Stimulated activated naive B cell treated with anti-CD40 and anti-IgM and Interleukin-4, amounts not matched to agents 10 μg/mL and 1 μg/mL and 100 μg/mL, for 72 hours (primary cell): Measurements from ENCODE around the gene UBE2R2.
"Not testable (repeated sequence)": the region's sequence is repeated elsewhere in the genome, so short reads cannot be mapped to it uniquely, and the experiment has no call there.

Experiments
- ATAC-seq, 2 donors: fragments of 150-1000 bp; cut with Tn5 transposase; replicated peaks; 2 replicates each; pipeline ENCODE4 v1.10.0; 2021; ENCODE audit warnings: moderate library complexity in 1 of 2
- DNase-seq: peaks from one replicate; pipeline ENCODE4 v3.0.0; 2021
- H3K27ac Mint-ChIP-seq: one replicate; pipeline ENCODE4 v1.8.0; 2022; ENCODE audit warnings: mild to moderate bottlenecking, mixed read lengths
- H3K27me3 Mint-ChIP-seq, 2 donors: one replicate each; pipeline ENCODE4 v1.8.0; 2022; ENCODE audit warnings: mixed read lengths in 2 of 2
- H3K36me3 Mint-ChIP-seq, 2 donors: one replicate each; pipeline ENCODE4 v1.8.0; 2022; ENCODE audit warnings: mixed read lengths in 2 of 2, mild to moderate bottlenecking in 1 of 2
- H3K4me1 Mint-ChIP-seq, 2 donors: one replicate each; pipeline ENCODE4 v1.8.0; 2022; ENCODE audit warnings: mixed read lengths in 2 of 2, mild to moderate bottlenecking in 1 of 2
- H3K4me3 Mint-ChIP-seq, 2 donors: one replicate each; pipeline ENCODE4 v1.8.0; 2022; ENCODE audit warnings: mild to moderate bottlenecking in 2 of 2, mixed read lengths in 2 of 2, moderate library complexity in 1 of 2
- H3K9me3 Mint-ChIP-seq, 2 donors: one replicate each; pipeline ENCODE4 v1.8.0; 2022; ENCODE audit warnings: mixed read lengths in 2 of 2, mild to moderate bottlenecking in 1 of 2

The UBE2R2 gene

DNA sequence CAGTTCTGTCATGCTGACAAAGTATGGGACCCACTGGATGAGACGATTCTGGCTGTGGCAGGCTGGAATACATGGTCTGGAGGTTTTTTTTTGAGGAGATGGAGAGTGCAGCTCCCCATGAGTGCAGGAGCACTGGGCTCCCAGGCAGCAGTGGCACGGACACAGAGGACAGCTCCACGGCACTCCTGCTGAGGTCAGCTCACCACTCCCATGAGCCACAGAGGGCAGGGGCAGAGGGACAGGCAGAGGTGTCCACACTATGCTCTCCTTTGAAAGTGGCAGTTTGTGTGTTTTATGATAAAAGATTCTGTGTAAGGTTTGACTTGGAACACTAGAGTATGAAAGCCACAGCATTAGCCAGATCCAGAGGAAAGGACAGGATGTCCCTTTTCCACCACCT, 114.4 kb downstream of the UBE2R2 start:
- Mint-ChIP-seq H3K9me3 (no peaks in the 10 kb centered on the region), H3K4me1 (no peaks in the 10 kb centered on the region), H3K36me3 (peaks cover 64 to 79% of the 10 kb centered on the region in 2 donors), H3K27ac (no peak overlapping the region), H3K4me3 (no peak overlapping the region), H3K27me3 (no peaks in the 10 kb centered on the region)
- ATAC-seq, result no peak
- DNase-seq, result no peak

GRCh38 chr9:33932078-33932807, 115.3 kb downstream of the UBE2R2 start:
- Mint-ChIP-seq H3K9me3 (no peaks in the 10 kb centered on the region), H3K36me3 (peaks cover 64 to 79% of the 10 kb centered on the region in 2 donors), H3K27ac (peak overlapping the region; percentile 80), H3K4me3 (no peak overlapping the region), H3K27me3 (no peaks in the 10 kb centered on the region), H3K4me1 (no peaks in the 10 kb centered on the region)
- DNase-seq (no peak), ATAC-seq (no peak)

DNA sequence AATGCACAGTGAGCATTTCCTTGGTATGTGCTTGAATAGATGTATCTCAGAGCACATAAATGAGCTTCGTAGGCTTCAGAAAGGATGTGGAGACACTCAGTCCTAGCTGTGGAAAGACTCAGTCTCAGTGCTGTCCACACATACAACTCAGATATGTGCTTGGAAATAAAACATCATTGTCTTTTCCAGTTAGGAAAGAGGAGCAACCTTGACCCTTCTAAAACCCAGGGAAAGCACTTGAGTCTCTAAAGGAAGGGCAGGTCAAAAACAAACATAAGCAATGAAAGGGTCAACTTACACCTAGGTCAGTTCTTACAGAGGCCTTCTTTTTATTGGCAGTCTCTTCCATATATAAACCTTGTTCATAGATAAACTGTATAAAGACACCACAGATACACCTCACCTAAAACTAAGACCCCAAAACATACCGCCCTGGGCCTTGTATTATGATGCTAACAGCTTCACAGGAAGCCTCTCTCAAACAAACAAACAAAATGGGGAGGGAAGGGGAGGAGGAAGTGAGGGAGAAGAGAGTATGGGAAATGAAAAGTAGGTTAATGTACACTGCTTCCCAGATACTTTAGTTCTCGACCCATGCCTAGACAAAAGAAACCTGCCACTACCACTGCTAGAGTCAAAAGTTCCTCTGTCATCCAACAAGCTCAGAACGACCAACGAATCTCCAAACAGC, 117.4 kb downstream of the UBE2R2 start:
- no peaks in the 10 kb centered on the region for H3K4me1 Mint-ChIP-seq
- peaks cover 58 to 70% of the 10 kb centered on the region in 2 donors for H3K36me3 Mint-ChIP-seq
- no peak overlapping the region for H3K4me3 Mint-ChIP-seq
- H3K27ac Mint-ChIP-seq, result no peak overlapping the region
- no peaks in the 10 kb centered on the region for H3K27me3 Mint-ChIP-seq
- no peaks in the 10 kb centered on the region for H3K9me3 Mint-ChIP-seq
- ATAC-seq (no peak), DNase-seq (no peak)

DNA sequence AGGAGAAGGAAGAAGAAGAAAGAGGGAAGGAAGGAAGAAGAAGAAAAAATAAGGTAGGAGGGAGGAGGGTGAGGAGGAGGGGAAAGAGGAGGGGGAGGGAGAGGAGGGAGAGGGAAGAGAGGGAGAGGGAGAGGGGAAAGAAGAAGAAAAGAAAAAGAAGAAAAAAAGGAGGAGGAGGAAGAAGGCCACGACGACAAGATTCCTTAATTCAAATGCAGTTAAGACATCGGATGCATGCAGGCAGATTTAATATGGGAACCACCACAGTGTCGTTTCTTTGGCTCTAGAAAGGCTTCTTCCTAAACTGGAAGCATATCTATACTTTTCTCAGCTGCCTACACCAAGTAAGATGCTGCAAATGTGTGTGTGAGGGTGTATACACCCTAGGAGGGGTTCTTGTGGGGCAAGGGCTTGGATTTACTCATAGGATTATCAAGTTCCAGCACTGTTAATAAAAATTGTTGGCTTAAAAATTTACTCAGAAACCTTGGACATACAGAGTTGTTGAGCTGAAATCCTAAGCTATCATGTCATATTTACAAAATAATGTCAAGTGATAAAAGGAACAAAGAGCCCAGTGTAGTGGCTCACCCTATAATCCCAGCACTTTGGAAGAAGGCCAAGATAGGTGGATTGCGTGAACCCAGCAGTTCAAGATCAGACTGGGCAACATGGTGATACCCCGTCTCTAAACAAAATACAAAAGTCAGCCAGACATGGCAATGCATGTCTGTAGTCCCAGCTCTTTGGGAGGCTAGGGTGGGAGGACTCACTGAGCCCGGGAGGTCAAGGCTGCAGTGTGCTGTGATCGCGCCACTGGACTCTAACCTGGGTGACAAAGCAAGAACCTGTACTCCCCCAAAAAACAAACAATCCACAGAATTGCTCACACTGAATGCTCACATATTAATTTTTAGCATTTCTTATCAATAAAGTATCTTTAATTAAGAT, 123.2 kb downstream of the UBE2R2 start:
- no peak for ATAC-seq
- H3K36me3 Mint-ChIP-seq, result peaks cover 46 to 63% of the 10 kb centered on the region in 2 donors
- DNase-seq, result no peak
- no peak overlapping the region for H3K27ac Mint-ChIP-seq
- H3K4me3 Mint-ChIP-seq, result no peak overlapping the region
- peaks cover 0 to 4% of the 10 kb centered on the region in 2 donors for H3K4me1 Mint-ChIP-seq
- no peaks in the 10 kb centered on the region for H3K9me3 Mint-ChIP-seq
- H3K27me3 Mint-ChIP-seq, result no peaks in the 10 kb centered on the region

DNA sequence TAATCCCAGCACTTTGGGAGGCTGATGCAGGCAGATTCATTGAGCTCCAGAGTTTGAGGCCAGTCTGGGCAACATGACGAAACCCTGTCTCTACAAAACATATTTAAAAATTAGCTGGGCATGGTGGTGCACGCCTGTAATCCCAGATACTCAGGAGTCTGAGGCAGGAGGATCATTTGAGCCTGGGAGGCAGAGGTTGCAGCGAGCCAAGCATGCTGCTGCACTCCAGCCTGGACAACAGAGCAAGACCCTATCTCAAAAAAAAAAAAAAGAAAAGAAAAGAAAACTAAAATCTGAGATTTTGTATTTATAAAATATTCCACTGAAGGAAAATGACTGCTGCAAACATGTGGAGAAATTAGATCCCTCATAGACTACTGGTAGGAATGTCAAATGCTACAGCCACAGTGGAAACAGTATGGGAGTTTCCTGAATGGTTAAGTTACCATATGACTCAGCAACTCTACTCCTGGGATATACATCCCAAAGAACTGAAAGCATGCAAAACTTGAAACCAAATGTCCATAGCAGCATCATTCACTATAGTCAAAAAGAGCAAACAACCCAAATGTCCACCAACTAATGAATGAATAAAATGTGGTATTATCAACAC, 125.6 kb downstream of the UBE2R2 start:
- ATAC-seq (no peak), DNase-seq (no peak)
- H3K27me3 Mint-ChIP-seq, result no peaks in the 10 kb centered on the region
- H3K36me3 Mint-ChIP-seq, result peaks cover 44 to 60% of the 10 kb centered on the region in 2 donors
- no peak overlapping the region for H3K4me3 Mint-ChIP-seq
- H3K27ac Mint-ChIP-seq, result no peak overlapping the region
- H3K4me1 Mint-ChIP-seq, result peaks cover 0 to 4% of the 10 kb centered on the region in 2 donors
- H3K9me3 Mint-ChIP-seq, result no peaks in the 10 kb centered on the region

DNA sequence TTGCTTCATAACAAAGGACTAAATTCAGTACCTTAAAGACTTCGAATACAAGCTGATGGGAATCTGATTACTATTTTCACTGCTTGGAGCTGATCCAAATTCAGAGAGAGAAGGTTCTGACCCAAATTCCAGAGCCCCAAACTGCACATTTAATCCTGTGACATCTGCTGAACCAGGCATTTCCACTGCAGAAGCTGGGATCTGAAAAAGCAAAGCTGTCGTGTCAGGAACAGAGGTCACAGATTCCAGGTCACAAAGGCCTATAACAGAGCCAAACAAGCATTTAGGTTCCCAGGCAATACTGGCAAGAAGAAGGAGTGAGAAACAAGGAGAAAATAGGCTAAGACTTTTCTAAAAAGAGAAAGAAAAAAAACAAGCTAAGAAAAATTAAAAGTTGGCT, 126.4 kb downstream of the UBE2R2 start:
- peaks cover 0 to 4% of the 10 kb centered on the region in 2 donors for H3K4me1 Mint-ChIP-seq
- DNase-seq (no peak), ATAC-seq (no peak)
- H3K4me3 Mint-ChIP-seq, result no peak overlapping the region
- peaks cover 48 to 68% of the 10 kb centered on the region in 2 donors for H3K36me3 Mint-ChIP-seq
- no peak overlapping the region for H3K27ac Mint-ChIP-seq
- H3K9me3 Mint-ChIP-seq, result no peaks in the 10 kb centered on the region
- H3K27me3 Mint-ChIP-seq, result no peaks in the 10 kb centered on the region

GRCh38 chr9:33946779-33947535, 130.0 kb downstream of the UBE2R2 start:
- Mint-ChIP-seq H3K27ac (no peak overlapping the region), H3K9me3 (no peaks in the 10 kb centered on the region), H3K27me3 (no peaks in the 10 kb centered on the region), H3K4me3 (no peak overlapping the region), H3K36me3 (peaks cover 46 to 70% of the 10 kb centered on the region in 2 donors), H3K4me1 (peaks cover 0 to 4% of the 10 kb centered on the region in 2 donors)
- ATAC-seq (no peak), DNase-seq (no peak)

DNA sequence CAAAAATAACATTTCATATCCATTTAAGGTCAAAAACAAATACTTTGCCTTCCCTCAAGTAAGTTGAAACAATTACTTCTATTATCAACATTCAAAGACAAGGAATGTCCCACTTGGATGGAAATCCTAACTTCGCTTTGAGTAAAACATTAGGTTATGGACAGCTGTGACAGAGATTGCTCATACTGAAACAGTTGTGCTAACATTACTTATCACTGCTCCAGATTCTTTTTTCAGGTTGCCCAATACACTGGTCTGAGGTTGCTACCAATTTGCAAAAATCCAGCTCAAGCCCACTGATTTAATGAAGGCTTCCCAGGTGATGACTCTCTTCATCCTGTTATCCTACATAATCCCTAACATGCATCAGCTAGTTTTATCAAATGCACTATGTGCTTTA, 133.4 kb downstream of the UBE2R2 start:
- Mint-ChIP-seq H3K4me3 (no peak overlapping the region), H3K36me3 (peaks cover 46 to 66% of the 10 kb centered on the region in 2 donors), H3K4me1 (no peaks in the 10 kb centered on the region), H3K9me3 (no peaks in the 10 kb centered on the region), H3K27me3 (no peaks in the 10 kb centered on the region), H3K27ac (no peak overlapping the region)
- DNase-seq (no peak), ATAC-seq (no peak)

GRCh38 chr9:33952066-33952465, 135.1 kb downstream of the UBE2R2 start:
- Mint-ChIP-seq H3K36me3 (peaks cover 46 to 64% of the 10 kb centered on the region in 2 donors), H3K27ac (no peak overlapping the region), H3K9me3 (no peaks in the 10 kb centered on the region), H3K4me1 (no peaks in the 10 kb centered on the region), H3K27me3 (no peaks in the 10 kb centered on the region), H3K4me3 (no peak overlapping the region)
- DNase-seq (no peak), ATAC-seq (no peak)

DNA sequence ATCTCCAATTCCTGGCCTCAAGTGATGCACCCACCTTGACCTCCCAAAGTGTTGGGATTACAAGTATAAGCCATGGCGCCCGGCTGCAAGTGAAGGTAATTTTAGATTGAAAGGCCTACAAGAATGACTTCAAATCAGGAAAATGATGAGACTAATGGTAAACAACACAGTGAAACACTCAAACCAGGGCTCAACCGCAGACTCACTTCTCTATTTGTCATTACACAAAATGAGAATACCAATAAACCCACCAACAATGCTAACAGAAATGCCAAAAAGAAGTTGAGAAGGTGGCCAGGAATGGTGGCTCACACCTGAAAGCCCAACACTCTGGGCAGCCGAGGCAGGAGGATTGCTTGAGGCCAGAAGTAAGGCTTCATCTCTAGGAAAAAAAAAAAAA, 139.6 kb downstream of the UBE2R2 start:
- Mint-ChIP-seq H3K4me1 (no peaks in the 10 kb centered on the region), H3K4me3 (no peak overlapping the region), H3K36me3 (peaks cover 42 to 59% of the 10 kb centered on the region in 2 donors), H3K27me3 (no peaks in the 10 kb centered on the region), H3K9me3 (no peaks in the 10 kb centered on the region), H3K27ac (no peak overlapping the region)
- DNase-seq, result no peak
- no peak for ATAC-seq

- peaks cover 28 to 54% of the 10 kb centered on the region in 2 donors for H3K36me3 Mint-ChIP-seq
These were observed 142.8 kb downstream of the UBE2R2 start for GRCh38 chr9:33959725-33960124.

GRCh38 chr9:33962468-33962867, 145.5 kb downstream of the UBE2R2 start:
- H3K27me3 Mint-ChIP-seq, H3K4me3 Mint-ChIP-seq, DNase-seq, H3K27ac Mint-ChIP-seq, H3K9me3 Mint-ChIP-seq, H3K4me1 Mint-ChIP-seq, ATAC-seq: not testable (repeated sequence)
- peaks cover 23 to 43% of the 10 kb centered on the region in 2 donors for H3K36me3 Mint-ChIP-seq

More at GRCh38 chr9:33959725-33960124, 142.8 kb downstream of the UBE2R2 start:
- Mint-ChIP-seq H3K27ac (no peak overlapping the region), H3K4me1 (no peaks in the 10 kb centered on the region), H3K9me3 (no peaks in the 10 kb centered on the region), H3K27me3 (no peaks in the 10 kb centered on the region), H3K4me3 (no peak overlapping the region)
- no peak for DNase-seq
- no peak for ATAC-seq

DNA sequence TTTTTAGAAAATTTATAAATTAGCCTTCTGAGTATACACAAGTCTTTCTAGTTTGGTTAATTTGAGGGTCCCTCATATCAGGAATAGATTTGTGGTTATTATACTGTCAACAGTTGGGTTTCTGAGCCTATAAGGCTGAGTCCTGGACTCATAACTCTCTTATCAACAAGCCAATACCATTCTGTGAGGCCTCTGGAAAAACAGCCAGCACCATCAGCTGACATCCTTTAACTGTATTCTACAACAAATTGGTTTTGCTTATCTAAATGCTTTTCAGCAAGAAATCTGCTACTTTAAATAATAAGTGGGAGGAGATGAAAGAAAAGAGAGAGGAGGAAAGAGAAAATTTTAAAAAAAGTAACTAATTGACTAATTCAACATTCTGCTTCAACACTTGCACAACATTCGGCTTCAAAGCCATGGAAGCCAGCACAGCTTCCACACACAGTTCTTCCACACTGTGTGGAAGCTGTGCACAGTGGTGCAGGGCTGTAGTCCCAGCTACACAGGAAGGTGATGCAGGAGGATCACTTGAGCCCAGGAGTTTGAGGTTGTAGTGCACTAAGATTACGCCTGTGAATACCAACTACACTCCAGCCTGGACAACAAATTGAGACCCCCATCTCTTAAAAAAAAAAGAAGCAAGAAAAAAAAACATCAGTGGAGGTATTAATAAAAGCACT, 147.3 kb downstream of the UBE2R2 start:
- Mint-ChIP-seq H3K27ac (no peak overlapping the region), H3K9me3 (no peaks in the 10 kb centered on the region), H3K27me3 (no peaks in the 10 kb centered on the region), H3K4me1 (no peaks in the 10 kb centered on the region), H3K4me3 (no peak overlapping the region), H3K36me3 (peaks cover 26 to 45% of the 10 kb centered on the region in 2 donors)
- ATAC-seq (no peak), DNase-seq (no peak)
